ENCODE results near the gene NCOA5. TPM values are rescaled to one million over a fixed set of nuclear protein-coding genes. Genes with fewer than 3 reads are reported as not detected.

NCOA5 gene
- total RNA-seq, 3 donors from 2014 or later (not counting 1 experiment from before 2014, with no cell fraction given), result 8.8 to 18.4 (median 18.0) TPM

GRCh38 chr20:46073443-46073842 lies 16.3 kb downstream of the NCOA5 start:
- Mint-ChIP-seq H3K9me3 (no peaks in the 10 kb centered on the region), H3K27me3 (ENCODE audit: low read depth in 2 of 2) (no peaks in the 10 kb centered on the region), H3K27ac (peak overlapping the region in 1 of 2 donors; percentile 14), H3K4me1 (no peaks in the 10 kb centered on the region), H3K36me3 (no peaks in the 10 kb centered on the region), H3K4me3 (no peak overlapping the region)
- Histone ChIP-seq H3K4me3 (ENCODE audit: low read length) (no peak overlapping the region), H3K27me3 (ENCODE audit: control insufficient read depth, insufficient read depth, low read length) (no peaks in the 10 kb centered on the region), H3K27ac (ENCODE audit: low read length) (no peak overlapping the region), H3K9me3 (ENCODE audit: control insufficient read depth, insufficient read depth, low read length) (no peaks in the 10 kb centered on the region), H3K36me3 (ENCODE audit: control insufficient read depth, insufficient read depth, low read length) (peaks cover 53% of the 10 kb centered on the region), H3K4me1 (ENCODE audit: control insufficient read depth, insufficient read depth, low read length) (no peaks in the 10 kb centered on the region)
- intact Hi-C loops (cut with micrococcal nuclease), result no loop called here
- ATAC-seq (no peak), DNase-seq (no peak)
- no peak for TF ChIP-seq CTCF (IDR thresholded peaks at IDR 0.05)
- 100% methylated on average over 1 of the region's 3 CpGs for WGBS (ENCODE audit: insufficient coverage)

GRCh38 chr20:46073024-46073423 lies 16.7 kb downstream of the NCOA5 start:
- Mint-ChIP-seq H3K27ac (no peak overlapping the region), H3K36me3 (no peaks in the 10 kb centered on the region)
- 100% methylated on average over 2 of the region's 4 CpGs for WGBS (ENCODE audit: insufficient coverage)

GRCh38 chr20:46071573-46071972 lies 18.2 kb downstream of the NCOA5 start:
- WGBS (ENCODE audit: insufficient coverage), result 94% methylated on average over 3 of the region's 3 CpGs
- Histone ChIP-seq H3K27ac (ENCODE audit: low read length) (no peak overlapping the region), H3K4me1 (ENCODE audit: control insufficient read depth, insufficient read depth, low read length) (no peaks in the 10 kb centered on the region), H3K36me3 (ENCODE audit: control insufficient read depth, insufficient read depth, low read length) (peaks cover 60% of the 10 kb centered on the region), H3K27me3 (ENCODE audit: control insufficient read depth, insufficient read depth, low read length) (no peaks in the 10 kb centered on the region), H3K4me3 (ENCODE audit: low read length) (no peak overlapping the region), H3K9me3 (ENCODE audit: control insufficient read depth, insufficient read depth, low read length) (no peaks in the 10 kb centered on the region)
- no peak for TF ChIP-seq CTCF (IDR thresholded peaks at IDR 0.05)
- no peaks in the 10 kb centered on the region for H3K27me3 Mint-ChIP-seq (ENCODE audit: low read depth in 2 of 2)
- intact Hi-C loops (cut with micrococcal nuclease), result no loop called here
- ATAC-seq, result no peak
- peaks cover 7% of the 10 kb centered on the region for H3K36me3 Mint-ChIP-seq
- no peak overlapping the region for H3K4me3 Mint-ChIP-seq
- H3K27ac Mint-ChIP-seq, result no peak overlapping the region
- H3K4me1 Mint-ChIP-seq, result no peaks in the 10 kb centered on the region
- DNase-seq, result no peak
- no peaks in the 10 kb centered on the region for H3K9me3 Mint-ChIP-seq

More at GRCh38 chr20:46073024-46073423, 16.7 kb downstream of the NCOA5 start:
- Histone ChIP-seq H3K4me3 (ENCODE audit: low read length) (no peak overlapping the region), H3K27ac (ENCODE audit: low read length) (no peak overlapping the region), H3K36me3 (ENCODE audit: control insufficient read depth, insufficient read depth, low read length) (peaks cover 54% of the 10 kb centered on the region), H3K9me3 (ENCODE audit: control insufficient read depth, insufficient read depth, low read length) (no peaks in the 10 kb centered on the region), H3K4me1 (ENCODE audit: control insufficient read depth, insufficient read depth, low read length) (no peaks in the 10 kb centered on the region), H3K27me3 (ENCODE audit: control insufficient read depth, insufficient read depth, low read length) (no peaks in the 10 kb centered on the region)
- DNase-seq (no peak), ATAC-seq (no peak)
- Mint-ChIP-seq H3K4me1 (no peaks in the 10 kb centered on the region), H3K9me3 (no peaks in the 10 kb centered on the region), H3K27me3 (ENCODE audit: low read depth in 2 of 2) (no peaks in the 10 kb centered on the region), H3K4me3 (no peak overlapping the region)
- TF ChIP-seq CTCF (IDR thresholded peaks at IDR 0.05), result no peak
- intact Hi-C loops (cut with micrococcal nuclease), result no loop called here

GRCh38 chr20:46070215-46070900 lies 19.4 kb downstream of the NCOA5 start:
- Mint-ChIP-seq H3K4me1 (no peaks in the 10 kb centered on the region), H3K4me3 (no peak overlapping the region), H3K27me3 (ENCODE audit: low read depth in 2 of 2) (no peaks in the 10 kb centered on the region), H3K9me3 (no peaks in the 10 kb centered on the region), H3K36me3 (peaks cover 14% of the 10 kb centered on the region), H3K27ac (no peak overlapping the region)
- H3K36me3 ChIP-seq (ENCODE audit: control insufficient read depth, insufficient read depth, low read length), result peaks cover 69% of the 10 kb centered on the region
- H3K9me3 ChIP-seq (ENCODE audit: control insufficient read depth, insufficient read depth, low read length), result no peaks in the 10 kb centered on the region
- no peak for DNase-seq
- no peaks in the 10 kb centered on the region for H3K4me1 ChIP-seq (ENCODE audit: control insufficient read depth, insufficient read depth, low read length)
- H3K27ac ChIP-seq (ENCODE audit: low read length), result no peak overlapping the region
- no peak for TF ChIP-seq CTCF (IDR thresholded peaks at IDR 0.05)
- no peaks in the 10 kb centered on the region for H3K27me3 ChIP-seq (ENCODE audit: control insufficient read depth, insufficient read depth, low read length)
- H3K4me3 ChIP-seq (ENCODE audit: low read length), result no peak overlapping the region
- intact Hi-C loops (cut with micrococcal nuclease), result no loop called here
- 98% methylated on average over 20 of the region's 20 CpGs for WGBS (ENCODE audit: insufficient coverage)
- ATAC-seq, result no peak
